Tibial artery (tissue), 4 donors: ENCODE data around the gene BPIFA2.

Source experiments
- DNase-seq, 2 donors: peaks; one replicate each; pipeline ENCODE4 v3.0.0-alpha.2; 2019
- H3K27ac ChIP-seq, 2 donors: fragments of 200-600 bp; sonication (generic) in 1 of 2; 1 replicate in 1 of 2; 2 replicates in 1 of 2; pipeline ENCODE4 v1.5.1; 2018 to 2019; ENCODE audit warnings: mild to moderate bottlenecking in 1 of 2
- H3K27me3 ChIP-seq, 2 donors: fragments of 200-600 bp; sonication (generic) in 1 of 2; one replicate each; pipeline versions ENCODE4 v1.5.1 to v1.6.0; 2016 to 2019
- H3K36me3 ChIP-seq, 3 donors: fragments of 200-600 bp; sonication (generic) in 2 of 3; one replicate each; pipeline ENCODE4 v1.5.1; 2016 to 2019; ENCODE audit warnings: mild to moderate bottlenecking in 2 of 3
- H3K4me1 ChIP-seq, 4 donors: fragments of 200-600 bp; sonication (generic) in 2 of 4; 1 replicate in 3 of 4; 2 replicates in 1 of 4; pipeline ENCODE4 v1.5.1; 2016 to 2019
- H3K4me3 ChIP-seq, 2 donors: fragments of 200-600 bp; sonication (generic) in 1 of 2; 1 replicate in 1 of 2; 2 replicates in 1 of 2; pipeline ENCODE4 v1.5.1; 2018 to 2019; ENCODE audit warnings: mild to moderate bottlenecking in 2 of 2
- H3K9me3 ChIP-seq, 3 donors: fragments of 200-600 bp; sonication (generic) in 1 of 3; one replicate each; pipeline ENCODE4 v1.5.1; 2016 to 2019
- CTCF ChIP-seq, 2 experiments: fragments of 200-600 bp in 1 of 2; fragments of 450-650 bp in 1 of 2; IDR thresholded peaks; one replicate each; pipeline ENCODE4 v1.5.1; 2017 to 2019; ENCODE audit warnings: antibody characterized with exemption in 2 of 2, mild to moderate bottlenecking in 1 of 2, moderate library complexity in 1 of 2
- intact Hi-C: fragments of 100-400 bp; cut with DNase I; formaldehyde crosslinking; loops from one replicate; pipeline ENCODE4 v1.15.0; 2023; ENCODE audit warnings: low total_unique reads

Gene BPIFA2

GRCh38 chr20:33162753-33163152, 5.2 kb upstream of the BPIFA2 start:
- Histone ChIP-seq H3K27ac (no peak overlapping the region), H3K4me3 (no peak overlapping the region), H3K4me1 (no peaks in the 10 kb centered on the region), H3K36me3 (no peaks in the 10 kb centered on the region), H3K27me3 (peaks cover 0 to 11% of the 10 kb centered on the region in 2 donors), H3K9me3 (no peaks in the 10 kb centered on the region)
- intact Hi-C loops: no loop called here
- no peak for DNase-seq
- TF ChIP-seq CTCF (IDR thresholded peaks at IDR 0.05): no peak

- intact Hi-C loops: no loop called here
- Histone ChIP-seq H3K4me3 (no peak overlapping the region), H3K27me3 (peaks cover 0 to 11% of the 10 kb centered on the region in 2 donors), H3K27ac (no peak overlapping the region), H3K9me3 (peaks cover 0 to 6% (median 3%) of the 10 kb centered on the region in 3 donors), H3K36me3 (no peaks in the 10 kb centered on the region), H3K4me1 (no peaks in the 10 kb centered on the region)
- DNase-seq: no peak
- no peak for TF ChIP-seq CTCF (IDR thresholded peaks at IDR 0.05)
Observed at GRCh38 chr20:33163856-33164762, 3.9 kb upstream of the BPIFA2 start.

GRCh38 chr20:33164763-33165095, 3.2 kb upstream of the BPIFA2 start:
- Histone ChIP-seq H3K4me1 (no peaks in the 10 kb centered on the region), H3K36me3 (no peaks in the 10 kb centered on the region), H3K4me3 (no peak overlapping the region), H3K9me3 (peaks cover 0 to 7% (median 6%) of the 10 kb centered on the region in 3 donors), H3K27me3 (peaks cover 0 to 11% of the 10 kb centered on the region in 2 donors), H3K27ac (no peak overlapping the region)
- DNase-seq: no peak
- no peak for TF ChIP-seq CTCF (IDR thresholded peaks at IDR 0.05)
- intact Hi-C loops: no loop called here

GRCh38 chr20:33165416-33166055, 2.4 kb upstream of the BPIFA2 start:
- Histone ChIP-seq H3K27ac (no peak overlapping the region), H3K9me3 (peaks cover 0 to 11% (median 10%) of the 10 kb centered on the region in 3 donors), H3K36me3 (no peaks in the 10 kb centered on the region), H3K4me3 (no peak overlapping the region), H3K4me1 (no peaks in the 10 kb centered on the region), H3K27me3 (peaks cover 0 to 11% of the 10 kb centered on the region in 2 donors)
- intact Hi-C loops: no loop called here
- TF ChIP-seq CTCF (IDR thresholded peaks at IDR 0.05): no peak
- no peak for DNase-seq

- Histone ChIP-seq H3K4me3 (no peak overlapping the region), H3K9me3 (peaks cover 0 to 15% (median 12%) of the 10 kb centered on the region in 3 donors), H3K27ac (no peak overlapping the region), H3K36me3 (no peaks in the 10 kb centered on the region), H3K4me1 (no peaks in the 10 kb centered on the region), H3K27me3 (peaks cover 0 to 11% of the 10 kb centered on the region in 2 donors)
- no peak for DNase-seq
- no peak for TF ChIP-seq CTCF (IDR thresholded peaks at IDR 0.05)
- intact Hi-C loops: no loop called here
Observed at GRCh38 chr20:33166533-33167113, 1.3 kb upstream of the BPIFA2 start.
